Left ventricle myocardium superior (tissue), 1 donor: Measurements from ENCODE around the gene RNF144A. TPM values are rescaled to one million over a fixed set of nuclear protein-coding genes. Genes with fewer than 3 reads are reported as not detected.
A peak's percentile ranks its signal among the peaks of the same experiment; 100 is the strongest.
"Not testable (repeated sequence)": the region's sequence is repeated elsewhere in the genome, so short reads cannot be mapped to it uniquely, and the experiment has no call there.

Experiments
- ATAC-seq: fragments of 200-7000 bp; cut with Tn5 transposase; one replicate; pipeline ENCODE4 v1.9.1; 2020; ENCODE audit warnings: mild to moderate bottlenecking, moderate library complexity
- DNase-seq: peaks from one replicate; pipeline ENCODE4 v3.0.0-alpha.2; 2020
- intact Hi-C: fragments of 100-400 bp; cut with micrococcal nuclease; formaldehyde crosslinking; loops from one replicate; pipeline ENCODE4 v1.11.0; 2022
- total RNA-seq: library from RNA; stranded (reverse); fragmentation: NEBNext Ultra II Directional; extraction: Animal tissue kit (Norgen Biotek cat#: 25700); gene quantifications from one replicate; pipeline ENCODE4 v1.2.1, GENCODE V29; 2021
- donor health status: DM: no; HTN: yes; CAD: no; lungs with severe emphysema.

Gene RNF144A
- total RNA-seq, 1 donor from 2014 or later = 15.6 TPM

GRCh38 chr2:6986912-6987361 is 69.7 kb downstream of the RNF144A start:
- intact Hi-C loops = no loop called here
- DNase-seq (no peak), ATAC-seq (peak; percentile 53)

GRCh38 chr2:6990871-6991270 is 73.7 kb downstream of the RNF144A start:
- DNase-seq = no peak
- intact Hi-C loops = no loop called here
- no peak for ATAC-seq

- DNase-seq (no peak), ATAC-seq (peak; percentile 22)
- intact Hi-C loops = no loop called here
Observed at GRCh38 chr2:6992794-6993228, 75.6 kb downstream of the RNF144A start.

- ATAC-seq (peak; percentile 86), DNase-seq (peak; percentile 80)
- intact Hi-C loops = no loop called here
Observed at GRCh38 chr2:6993229-6993640, 76.0 kb downstream of the RNF144A start.

GRCh38 chr2:6993936-6994335 is 76.7 kb downstream of the RNF144A start:
- DNase-seq = no peak
- intact Hi-C loops = no loop called here
- no peak for ATAC-seq

GRCh38 chr2:6994536-6995128 is 77.4 kb downstream of the RNF144A start:
- no peak for ATAC-seq
- intact Hi-C loops = no loop called here
- DNase-seq = no peak

GRCh38 chr2:6995391-6996097 is 78.3 kb downstream of the RNF144A start:
- peak; percentile 48 for DNase-seq
- peak; percentile 59 for ATAC-seq
- intact Hi-C loops = no loop called here

GRCh38 chr2:6999211-6999877 is 82.1 kb downstream of the RNF144A start:
- intact Hi-C loops = no loop called here
- ATAC-seq = no peak
- DNase-seq = no peak

- DNase-seq, ATAC-seq, intact Hi-C loops: not testable (repeated sequence)
Observed at GRCh38 chr2:7001395-7001794, 84.2 kb downstream of the RNF144A start.

GRCh38 chr2:7003895-7004294 is 86.7 kb downstream of the RNF144A start:
- DNase-seq (no peak), ATAC-seq (no peak)
- intact Hi-C loops = no loop called here

GRCh38 chr2:7004636-7005035 is 87.4 kb downstream of the RNF144A start:
- DNase-seq (no peak), ATAC-seq (no peak)

GRCh38 chr2:7007488-7007845 is 90.3 kb downstream of the RNF144A start:
- intact Hi-C loops = no loop called here
- ATAC-seq = no peak
- no peak for DNase-seq

More at GRCh38 chr2:7004636-7005035, 87.4 kb downstream of the RNF144A start:
- intact Hi-C loops = no loop called here

- intact Hi-C loops = no loop called here
- ATAC-seq = peak; percentile 87
- DNase-seq = peak; percentile 95
Observed at GRCh38 chr2:7007846-7008741, 90.9 kb downstream of the RNF144A start.

GRCh38 chr2:7009207-7009911 is 92.1 kb downstream of the RNF144A start:
- ATAC-seq (no peak), DNase-seq (no peak)
- intact Hi-C loops = no loop called here

GRCh38 chr2:7010391-7011054 is 93.3 kb downstream of the RNF144A start:
- intact Hi-C loops = no loop called here
- DNase-seq = no peak
- ATAC-seq = no peak

GRCh38 chr2:7011356-7012083 is 94.3 kb downstream of the RNF144A start:
- DNase-seq = no peak
- intact Hi-C loops = no loop called here
- ATAC-seq = no peak

GRCh38 chr2:7012141-7012764 is 95.0 kb downstream of the RNF144A start:
- intact Hi-C loops = no loop called here
- DNase-seq = peak; percentile 73
- peak; percentile 43 for ATAC-seq
